ENCODE results near the gene CNP.
A peak's percentile ranks its signal among the peaks of the same experiment; 100 is the strongest.
"Not testable (repeated sequence)": the region's sequence is repeated elsewhere in the genome, so short reads cannot be mapped to it uniquely, and the experiment has no call there.

CNP gene

GRCh38 chr17:42002792-42003301 lies 36.3 kb downstream of the CNP start:
- DNase-seq (ENCODE audit: low spot score): no peak

GRCh38 chr17:42005166-42005565 lies 38.6 kb downstream of the CNP start:
- no peak for DNase-seq (ENCODE audit: low spot score)

DNA sequence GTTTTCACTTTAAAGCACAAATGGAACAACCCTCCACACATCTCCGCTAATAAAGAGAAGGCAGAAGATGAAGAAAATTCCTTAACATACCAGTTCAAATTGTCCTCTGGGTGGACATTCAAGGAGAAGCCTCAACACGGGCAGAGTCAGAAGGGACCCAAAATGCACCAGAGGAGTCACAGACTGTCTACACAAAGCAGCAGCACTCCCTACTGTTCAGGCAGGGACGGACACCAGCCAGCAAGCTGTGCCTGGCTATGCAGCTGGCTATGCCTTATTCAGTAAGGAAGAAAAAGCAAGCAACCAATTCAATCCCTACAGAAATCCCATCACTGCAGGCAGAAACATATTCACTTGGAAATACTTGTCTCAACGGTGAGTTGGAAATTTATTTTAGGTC lies 42.6 kb downstream of the CNP start:
- DNase-seq (ENCODE audit: low spot score): no peak

DNA sequence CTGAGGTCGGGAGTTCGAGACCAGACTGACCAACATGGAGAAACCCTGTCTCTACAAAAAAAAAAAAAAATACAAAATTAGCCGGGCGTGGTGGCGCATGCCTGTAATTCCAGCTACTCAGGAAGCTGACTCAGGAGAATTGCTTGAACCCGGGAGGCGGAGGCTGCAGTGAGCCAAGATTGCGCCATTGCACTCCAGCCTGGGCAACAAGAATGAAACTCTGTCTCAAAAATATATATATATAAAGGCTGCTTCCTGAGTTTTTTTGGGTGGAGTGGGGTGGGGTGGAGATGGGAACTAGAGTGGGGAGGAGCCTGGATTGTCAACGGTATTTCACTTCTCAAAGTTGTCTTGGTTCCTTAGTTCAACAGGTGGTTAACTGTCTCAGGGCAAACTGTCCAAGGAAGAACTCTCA lies 43.7 kb downstream of the CNP start:
- not testable (repeated sequence) for DNase-seq (ENCODE audit: low spot score)

- DNase-seq (ENCODE audit: low spot score): no peak
These were observed 44.4 kb downstream of the CNP start for GRCh38 chr17:42010898-42011516.

- DNase-seq (ENCODE audit: low spot score): not testable (repeated sequence)
These were observed 45.8 kb downstream of the CNP start for GRCh38 chr17:42012363-42012762.

DNA sequence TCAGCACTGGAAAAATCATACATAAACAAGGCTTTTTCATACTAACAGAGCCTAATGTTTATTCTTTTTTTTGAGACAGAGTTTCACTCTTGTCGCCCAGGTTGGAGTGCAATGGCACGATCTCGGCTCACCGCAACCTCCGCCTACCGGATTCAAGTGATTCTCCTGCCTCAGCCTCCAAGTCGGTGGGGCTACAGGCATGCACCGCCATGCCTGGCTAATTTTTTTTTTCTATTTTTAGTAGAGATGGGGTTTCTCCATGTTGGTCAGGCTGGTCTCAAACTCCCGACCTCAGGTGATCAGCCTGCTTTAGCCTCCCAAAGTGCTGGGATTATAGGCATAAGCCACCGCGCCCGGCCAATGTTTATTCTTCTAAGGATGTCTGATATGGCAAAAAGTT lies 47.1 kb downstream of the CNP start:
- DNase-seq (ENCODE audit: low spot score): not testable (repeated sequence)

- DNase-seq (ENCODE audit: low spot score): no peak
These were observed 49.8 kb downstream of the CNP start for GRCh38 chr17:42016411-42016831.

- DNase-seq (ENCODE audit: low spot score): peak; percentile 89
These were observed 50.6 kb downstream of the CNP start, which contains the start of gene DNAJC7 for GRCh38 chr17:42016941-42017865. TSS of gene DNAJC7 (minus strand) at chr17:42017439. CDS start at chr17:42017416, 23 bp downstream.

- DNase-seq (ENCODE audit: low spot score): no peak
These were observed 51.2 kb downstream of the CNP start for GRCh38 chr17:42017866-42018200.

GRCh38 chr17:42018339-42018738 lies 51.7 kb downstream of the CNP start:
- DNase-seq (ENCODE audit: low spot score): no peak

- no peak for DNase-seq (ENCODE audit: low spot score)
These were observed 52.4 kb downstream of the CNP start for GRCh38 chr17:42018988-42019387.

DNA sequence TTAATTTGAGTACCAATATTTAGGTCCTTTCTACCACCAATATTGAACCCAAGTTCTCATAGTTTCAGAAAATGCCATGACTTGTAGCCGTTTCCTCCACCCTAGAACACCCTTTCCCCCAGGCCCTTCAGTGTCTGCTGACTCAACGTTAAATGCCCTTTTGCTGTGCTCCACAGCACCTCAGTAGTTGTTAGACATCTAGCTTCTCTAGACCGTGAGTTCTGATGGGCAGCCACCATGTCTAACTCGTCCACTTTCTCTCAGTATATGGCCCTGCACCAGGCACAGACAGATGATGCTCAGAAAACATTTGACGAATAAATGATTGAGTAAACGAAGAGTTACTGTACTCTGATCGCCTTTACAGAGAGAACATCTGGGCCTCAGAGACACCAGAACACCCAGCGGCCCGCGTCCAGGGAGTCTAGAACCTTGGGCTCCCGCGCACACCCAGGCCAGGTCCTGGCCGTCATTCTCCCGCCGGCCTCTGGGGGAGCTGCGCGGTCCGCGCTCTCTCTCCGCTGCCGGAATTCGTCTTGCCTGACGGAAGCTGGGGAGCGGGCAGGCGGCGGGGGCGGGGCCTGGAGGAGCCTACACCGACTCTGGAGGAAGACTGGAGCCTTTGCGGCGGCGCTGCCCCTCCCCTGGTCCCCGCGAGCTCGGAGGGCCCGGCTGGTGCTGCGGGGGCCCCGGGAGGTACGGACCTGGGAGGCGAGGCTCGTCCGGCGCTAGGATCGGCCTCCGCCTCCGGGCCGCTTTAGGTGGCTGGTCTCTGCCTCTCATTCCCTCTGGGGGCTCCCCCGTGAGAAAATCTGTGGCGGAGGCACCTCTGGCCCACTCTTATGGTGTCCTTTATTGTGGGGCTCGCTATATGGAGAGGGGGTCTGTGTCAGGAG lies 53.2 kb downstream of the CNP start, which contains the start of gene NKIRAS2:
NKIRAS2 (plus strand) TSS at position 582 of the 896 bp plus-strand sequence. CDS start 1,488 bp downstream, outside the sequence.
- DNase-seq (ENCODE audit: low spot score): peak; percentile 92

DNA sequence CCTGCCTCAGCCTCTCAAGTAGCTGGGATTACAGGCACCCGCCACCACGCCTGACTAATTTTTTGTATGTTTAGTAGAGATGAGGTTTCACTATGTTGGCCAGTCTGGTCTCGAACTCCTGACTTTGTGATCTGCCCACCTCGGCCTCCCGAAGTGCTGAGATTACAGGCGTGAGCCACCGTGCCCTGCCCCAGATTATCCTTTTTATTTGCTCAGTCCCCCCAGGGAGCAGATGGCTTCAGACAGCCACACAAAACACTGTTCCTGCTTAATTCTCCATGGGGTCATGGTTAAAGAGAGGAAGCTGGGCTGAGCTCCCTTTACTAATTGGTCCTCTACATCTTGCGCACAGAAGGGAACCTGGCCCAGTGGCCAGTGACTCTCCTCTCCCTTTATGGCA lies 54.2 kb downstream of the CNP start:
- DNase-seq (ENCODE audit: low spot score): not testable (repeated sequence)

GRCh38 chr17:42023524-42024349 lies 57.1 kb downstream of the CNP start:
- DNase-seq (ENCODE audit: low spot score): no peak

DNA sequence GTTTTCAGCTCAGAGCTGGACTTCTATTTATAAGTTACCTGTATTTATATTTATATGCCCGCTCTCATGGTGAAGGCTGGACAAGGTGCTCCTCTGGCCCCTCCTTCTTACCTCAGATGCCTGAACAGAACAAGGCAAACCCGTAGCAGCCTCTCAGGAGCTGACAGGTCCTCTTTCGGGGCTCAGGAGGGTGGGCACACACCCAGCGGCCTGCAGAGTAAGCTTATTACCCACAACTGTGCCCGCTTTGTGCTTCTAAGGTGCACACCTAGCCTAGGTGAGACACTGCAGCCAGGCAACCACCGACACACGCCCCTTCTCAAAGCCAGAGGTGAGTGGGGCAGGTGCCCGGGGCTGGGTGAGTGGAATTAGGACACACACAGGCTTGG lies 58.6 kb downstream of the CNP start:
- no peak for DNase-seq (ENCODE audit: low spot score)

DNA sequence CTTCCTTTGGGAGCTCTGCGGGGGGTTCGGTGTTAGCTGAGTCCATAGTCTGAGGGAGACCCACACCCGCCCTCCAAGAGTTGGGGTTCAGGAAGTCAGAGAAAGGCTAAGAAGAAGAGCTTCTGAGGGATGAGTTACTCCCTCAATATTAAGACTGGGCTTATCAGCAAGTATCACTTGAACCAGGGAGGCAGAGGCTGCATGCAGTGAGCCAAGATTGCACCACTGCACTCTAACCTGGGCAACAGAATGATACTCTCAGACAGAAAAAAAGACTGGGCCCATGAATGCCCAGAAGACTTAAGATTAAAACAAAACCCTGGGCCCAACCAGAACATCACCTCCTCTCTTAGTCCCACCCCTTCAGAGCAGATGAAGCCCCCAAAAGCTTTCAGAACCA lies 59.3 kb downstream of the CNP start:
- no peak for DNase-seq (ENCODE audit: low spot score)

DNA sequence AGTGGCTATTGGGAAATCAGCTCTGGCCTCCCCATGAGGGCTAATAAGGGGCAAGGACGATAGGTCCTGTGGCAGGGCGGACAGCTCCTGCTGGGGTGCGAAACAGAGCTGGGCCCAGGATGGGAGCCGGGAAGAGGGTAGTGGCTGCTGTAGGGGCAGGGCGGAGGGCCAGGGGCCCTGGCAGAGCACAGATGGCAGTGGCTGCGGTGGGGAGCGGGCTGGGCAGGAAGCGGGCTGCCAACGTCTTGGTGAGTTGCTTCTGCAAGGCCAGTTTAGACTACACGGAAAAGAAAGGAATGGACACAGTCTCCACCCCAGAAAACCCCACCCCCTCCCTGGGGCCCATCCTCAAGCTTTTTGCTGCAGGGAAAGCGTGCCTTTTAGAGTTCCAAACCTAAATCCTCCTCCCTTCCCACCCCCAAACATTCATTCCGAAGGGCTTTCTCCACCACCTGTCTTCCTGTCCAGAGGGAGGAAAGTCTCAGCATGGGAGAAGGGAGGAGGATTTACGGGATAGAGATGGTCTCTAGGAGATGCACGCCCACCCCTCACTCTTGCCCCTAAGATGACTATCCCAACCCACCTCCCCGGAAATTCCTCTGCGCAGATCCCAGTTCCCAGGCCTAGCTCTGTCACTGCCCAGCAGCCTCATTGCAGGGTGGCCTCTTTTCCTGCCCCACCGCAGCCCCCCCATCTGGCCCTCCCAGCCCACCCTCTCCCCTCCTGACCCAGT lies 60.4 kb downstream of the CNP start:
- DNase-seq (ENCODE audit: low spot score): no peak

All from CD4-positive, alpha-beta T cell treated with Interleukin-6 at 100 ng/mL for 8 hours (primary cell).